Measurements from ENCODE around the gene KLHDC8B.

Gene KLHDC8B

GRCh38 chr3:49222002-49222401 is 50.6 kb downstream of the KLHDC8B start:
- Histone ChIP-seq H3K27me3 (ENCODE audit: insufficient read depth, poor library complexity, severe bottlenecking) (no peaks in the 10 kb centered on the region), H3K27ac (ENCODE audit: poor library complexity, severe bottlenecking) (no peak overlapping the region), H3K9me3 (ENCODE audit: severe bottlenecking) (no peaks in the 10 kb centered on the region), H3K4me1 (ENCODE audit: insufficient read depth, poor library complexity, severe bottlenecking) (peaks cover 11% of the 10 kb centered on the region), H3K4me3 (ENCODE audit: severe bottlenecking) (no peak overlapping the region), H3K36me3 (ENCODE audit: low read depth) (no peaks in the 10 kb centered on the region)
- ATAC-seq (ENCODE audit: low read depth) (no peak), DNase-seq (ENCODE audit: low spot score) (no peak)
- TF ChIP-seq CTCF (IDR thresholded peaks at IDR 0.05; ENCODE audit: poor library complexity, severe bottlenecking) = no peak
